GM06990 (cell line): ENCODE data around the gene PHLPP1.

Experiments
- DNase-seq: peaks from one replicate; pipeline ENCODE4 v3.0.0-alpha.2; 2011; ENCODE audit not compliant: insufficient read length; ENCODE audit errors: extremely low read depth
- H3K27me3 ChIP-seq: replicated peaks from 2 replicates; pipeline ENCODE4 v1.6.0; 2011; ENCODE audit warnings: low read length; ENCODE audit not compliant: control insufficient read depth, insufficient read depth
- H3K36me3 ChIP-seq: 2 replicates; pipeline ENCODE4 v1.5.1; 2011; ENCODE audit warnings: low read length; ENCODE audit not compliant: control insufficient read depth, insufficient read depth
- H3K4me3 ChIP-seq: replicated peaks from 2 replicates; pipeline ENCODE4 v1.5.1; 2011; ENCODE audit warnings: low read depth, mild to moderate bottlenecking, control low read depth, low read length
- CTCF ChIP-seq: IDR thresholded peaks from 2 replicates; pipeline ENCODE4 v1.5.1; 2011; ENCODE audit warnings: low read length, control low read depth, mild to moderate bottlenecking, inconsistent platforms; ENCODE audit not compliant: insufficient read depth, poor library complexity, severe bottlenecking

Gene PHLPP1

GRCh38 chr18:62751977-62752376 is 36.6 kb downstream of the PHLPP1 start:
- TF ChIP-seq CTCF = no peak
- Histone ChIP-seq H3K36me3 (no peaks in the 10 kb centered on the region), H3K27me3 (no peaks in the 10 kb centered on the region), H3K4me3 (no peak overlapping the region)
- no peak for DNase-seq

- H3K36me3 ChIP-seq = no peaks in the 10 kb centered on the region
- no peak for DNase-seq
- TF ChIP-seq CTCF = no peak
- H3K27me3 ChIP-seq = no peaks in the 10 kb centered on the region
- no peak overlapping the region for H3K4me3 ChIP-seq
These were observed 38.7 kb downstream of the PHLPP1 start for GRCh38 chr18:62754026-62754425.

DNA sequence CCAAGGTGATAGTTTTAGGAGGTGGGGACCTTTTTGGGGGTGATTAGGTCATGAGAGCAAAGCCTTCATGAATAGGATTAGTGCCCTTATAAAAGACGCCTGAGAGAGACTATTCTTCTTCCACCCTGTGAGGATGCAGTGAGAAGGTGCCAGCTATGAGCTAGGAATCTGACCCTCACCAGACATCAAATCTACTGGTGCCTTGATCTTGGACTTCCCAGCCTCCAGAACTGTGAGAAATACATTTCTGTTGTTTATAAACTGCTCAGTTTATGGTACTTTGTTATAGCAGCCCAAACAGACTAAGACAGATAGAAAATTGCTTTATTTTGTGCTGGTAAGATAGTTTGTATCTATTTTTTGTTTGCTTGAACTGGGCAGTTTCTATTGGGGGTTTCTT is 40.1 kb downstream of the PHLPP1 start:
- no peak overlapping the region for H3K4me3 ChIP-seq
- H3K36me3 ChIP-seq = no peaks in the 10 kb centered on the region
- no peak for DNase-seq
- TF ChIP-seq CTCF = no peak
- no peaks in the 10 kb centered on the region for H3K27me3 ChIP-seq

GRCh38 chr18:62755946-62756345 is 40.6 kb downstream of the PHLPP1 start:
- no peak for DNase-seq

GRCh38 chr18:62757399-62758010 is 42.2 kb downstream of the PHLPP1 start:
- Histone ChIP-seq H3K27me3 (no peaks in the 10 kb centered on the region), H3K4me3 (no peak overlapping the region)
- no peak for TF ChIP-seq CTCF

More at GRCh38 chr18:62755946-62756345, 40.6 kb downstream of the PHLPP1 start:
- Histone ChIP-seq H3K4me3 (no peak overlapping the region), H3K27me3 (no peaks in the 10 kb centered on the region), H3K36me3 (no peaks in the 10 kb centered on the region)
- TF ChIP-seq CTCF = no peak

DNA sequence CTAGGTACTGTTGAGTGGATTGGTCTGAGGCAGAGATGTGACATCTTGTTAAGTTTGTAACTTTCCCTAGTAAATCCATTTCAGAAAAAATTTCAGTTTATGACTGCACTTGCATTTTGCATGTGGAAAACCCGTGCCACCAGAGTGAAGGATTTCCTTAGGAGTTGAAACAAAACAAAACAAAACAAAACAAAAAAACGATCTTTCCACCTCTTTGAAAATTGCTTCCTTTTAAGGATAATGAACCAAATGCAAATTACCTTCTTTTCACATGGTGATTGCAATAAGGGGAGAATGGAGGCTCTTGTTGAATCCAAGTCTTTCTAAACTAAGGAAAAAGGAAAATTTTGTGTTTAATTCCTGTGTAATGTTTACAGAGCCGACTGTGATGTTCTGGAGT is 43.2 kb downstream of the PHLPP1 start:
- no peak for TF ChIP-seq CTCF
- Histone ChIP-seq H3K36me3 (no peaks in the 10 kb centered on the region), H3K27me3 (no peaks in the 10 kb centered on the region), H3K4me3 (no peak overlapping the region)
- no peak for DNase-seq

More at GRCh38 chr18:62757399-62758010, 42.2 kb downstream of the PHLPP1 start:
- no peaks in the 10 kb centered on the region for H3K36me3 ChIP-seq
- DNase-seq = no peak
